Fibroblast of the conjunctiva (primary cell): ENCODE measurements around the gene CROCC.

Experiments used
- DNase-seq: peaks from one replicate; pipeline ENCODE4 v3.0.0-alpha.2; 2010; ENCODE audit warnings: low read depth

The CROCC gene

GRCh38 chr1:16967962-16968361, 46.2 kb downstream of the CROCC start:
- DNase-seq = no peak

GRCh38 chr1:16968372-16968771, 46.6 kb downstream of the CROCC start:
- DNase-seq = no peak

GRCh38 chr1:16969057-16969611, 47.4 kb downstream of the CROCC start:
- DNase-seq = no peak

- DNase-seq = no peak
Measured at GRCh38 chr1:16969651-16970050, 47.9 kb downstream of the CROCC start.

GRCh38 chr1:16970132-16970910, 48.6 kb downstream of the CROCC start:
- DNase-seq = no peak

- DNase-seq = no peak
Measured at GRCh38 chr1:16971341-16972188, 49.8 kb downstream of the CROCC start.

GRCh38 chr1:16972189-16972895, 50.6 kb downstream of the CROCC start:
- DNase-seq = no peak

GRCh38 chr1:16973215-16973614, 51.5 kb downstream of the CROCC start:
- DNase-seq = no peak

- no peak for DNase-seq
Measured at GRCh38 chr1:16975211-16975610, 53.5 kb downstream of the CROCC start.

GRCh38 chr1:16975838-16976237, 54.1 kb downstream of the CROCC start:
- DNase-seq = no peak

- no peak for DNase-seq
Measured at GRCh38 chr1:16976966-16977365, 55.2 kb downstream of the CROCC start.

GRCh38 chr1:16977377-16977776, 55.6 kb downstream of the CROCC start:
- no peak for DNase-seq

GRCh38 chr1:16978139-16978538, 56.4 kb downstream of the CROCC start:
- DNase-seq = no peak

- DNase-seq = peak; percentile 92
Measured at GRCh38 chr1:16978567-16979474, 57.1 kb downstream of the CROCC start.

- DNase-seq = no peak
Measured at GRCh38 chr1:16979475-16980327, 58.0 kb downstream of the CROCC start.

GRCh38 chr1:16980473-16981268, 58.9 kb downstream of the CROCC start, which contains the start of gene MFAP2:
Gene MFAP2 (minus strand): TSS chr1:16980620. CDS start chr1:16978273, 2,347 bp downstream.
- no peak for DNase-seq

GRCh38 chr1:16981269-16981849, 59.6 kb downstream of the CROCC start:
- DNase-seq = peak; percentile 47

GRCh38 chr1:16982902-16983301, 61.2 kb downstream of the CROCC start:
- DNase-seq = no peak

GRCh38 chr1:16983649-16984048, 61.9 kb downstream of the CROCC start:
- DNase-seq = no peak
